HPDE6-E6E7 (cell line): ENCODE data around the gene C3orf38.
"Not testable (repeated sequence)": the region's sequence is repeated elsewhere in the genome, so short reads cannot be mapped to it uniquely, and the experiment has no call there.

Experiments
- DNase-seq: peaks from one replicate; pipeline ENCODE4 v3.0.0; 2011; ENCODE audit warnings: missing footprints; ENCODE audit errors: extremely low spot score

Gene C3orf38

DNA sequence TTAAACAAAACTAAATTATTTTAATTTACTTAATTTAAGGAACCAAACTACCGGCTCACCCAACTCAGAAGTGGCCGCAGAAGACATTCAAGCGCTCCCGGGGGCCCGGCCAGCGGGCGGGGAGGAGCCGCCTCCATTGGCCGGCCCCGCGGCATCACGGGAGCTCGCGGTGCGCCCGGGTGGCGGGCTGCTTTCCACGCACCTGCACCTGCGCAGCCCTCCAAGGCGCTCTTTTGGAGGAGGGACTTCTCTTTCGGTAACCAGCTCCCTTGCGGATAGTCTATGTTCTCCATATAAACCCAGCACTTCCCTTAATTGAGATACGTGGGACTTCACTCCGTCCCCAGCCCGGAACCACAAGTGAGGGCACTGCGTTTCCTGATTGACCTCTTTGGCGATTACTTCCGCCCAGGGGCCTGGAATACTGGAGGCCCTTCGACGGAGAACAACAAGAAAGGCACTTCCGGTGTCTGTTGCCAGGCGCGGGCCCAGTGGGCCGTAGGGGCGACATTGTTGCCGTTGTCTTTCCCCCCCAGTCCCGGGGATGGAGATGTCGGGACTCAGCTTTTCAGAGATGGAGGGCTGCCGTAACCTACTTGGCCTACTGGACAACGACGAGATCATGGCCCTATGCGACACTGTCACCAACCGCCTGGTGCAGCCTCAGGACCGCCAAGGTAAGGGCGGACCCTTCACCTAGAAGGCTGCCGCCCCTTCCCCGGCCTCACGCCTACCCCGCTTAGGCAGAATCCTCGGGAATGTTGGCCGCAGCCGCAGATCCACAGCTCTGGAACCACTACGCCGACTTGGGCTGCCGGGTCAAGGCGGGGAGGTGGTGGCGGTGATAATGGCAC lies at the start of gene C3orf38:
TSS of gene C3orf38 (plus strand) at position 451 of the 854 bp plus-strand sequence. CDS start at position 545, 94 bp downstream.
- peak; percentile 64 for DNase-seq

DNA sequence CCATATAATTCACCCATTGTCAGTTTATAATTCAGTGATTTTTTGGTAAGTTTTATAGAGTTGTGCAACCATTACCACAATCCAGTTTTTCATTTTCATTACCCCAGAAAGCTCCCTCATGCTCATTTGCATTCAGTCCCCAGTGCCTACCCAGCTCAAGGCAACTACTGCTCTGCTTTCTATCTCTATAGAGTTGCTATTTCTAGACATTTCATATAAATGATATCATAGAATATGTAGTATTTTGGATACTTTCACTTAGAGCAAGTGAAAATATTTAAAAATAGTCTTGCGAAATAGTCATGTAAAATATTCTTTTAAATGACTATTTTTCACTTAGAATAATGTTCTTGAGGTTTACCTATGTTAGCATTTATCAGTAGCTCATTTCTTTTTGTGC lies 48.6 kb upstream of the C3orf38 start:
- DNase-seq: no peak

- no peak for DNase-seq
These were observed 44.4 kb upstream of the C3orf38 start for GRCh38 chr3:88105325-88105724.

DNA sequence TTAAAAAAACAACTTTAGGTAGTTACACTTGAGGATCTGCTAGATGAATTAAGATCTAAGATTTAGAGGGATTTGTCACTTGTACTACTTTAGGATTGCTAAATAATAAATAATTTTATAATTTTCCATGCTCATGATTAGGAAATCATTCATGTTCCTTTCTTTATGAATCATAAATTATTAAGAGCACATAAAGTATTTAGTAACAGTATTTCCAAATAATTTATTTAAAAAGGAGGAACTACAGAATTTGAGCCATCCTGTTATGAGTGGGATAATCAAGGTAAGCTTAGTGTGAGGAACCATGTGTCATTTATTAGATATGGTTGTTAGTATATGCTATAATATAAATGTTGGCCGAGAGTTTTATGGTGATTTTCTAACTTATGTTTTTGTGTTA lies 37.5 kb upstream of the C3orf38 start:
- no peak for DNase-seq

- DNase-seq: peak; percentile 22
These were observed 36.2 kb upstream of the C3orf38 start for GRCh38 chr3:88113311-88114162.

- no peak for DNase-seq
These were observed 34.7 kb upstream of the C3orf38 start for GRCh38 chr3:88114878-88115549.

GRCh38 chr3:88117683-88118082 lies 32.1 kb upstream of the C3orf38 start:
- DNase-seq: no peak

GRCh38 chr3:88118603-88119002 lies 31.2 kb upstream of the C3orf38 start:
- not testable (repeated sequence) for DNase-seq

GRCh38 chr3:88123526-88123925 lies 26.2 kb upstream of the C3orf38 start:
- no peak for DNase-seq

DNA sequence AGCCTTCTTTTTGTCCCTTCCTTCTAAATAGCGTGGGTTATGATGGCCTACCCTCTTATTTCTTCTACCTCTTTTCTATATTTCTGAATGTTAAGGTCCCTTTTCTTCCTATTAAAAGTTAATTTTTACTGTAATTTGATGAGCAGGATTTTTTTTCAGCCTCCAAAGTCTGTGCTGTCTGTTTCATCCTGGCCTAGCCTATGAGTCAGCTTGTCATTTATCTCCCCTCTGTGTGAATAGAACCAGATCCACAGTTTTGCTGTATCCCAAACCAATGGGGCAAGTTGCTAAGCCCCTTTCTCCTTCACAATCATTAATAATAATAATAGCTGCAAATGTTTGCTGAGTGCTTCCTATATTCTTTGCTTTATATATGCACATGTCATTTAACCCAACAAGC lies 18.1 kb upstream of the C3orf38 start:
- no peak for DNase-seq

DNA sequence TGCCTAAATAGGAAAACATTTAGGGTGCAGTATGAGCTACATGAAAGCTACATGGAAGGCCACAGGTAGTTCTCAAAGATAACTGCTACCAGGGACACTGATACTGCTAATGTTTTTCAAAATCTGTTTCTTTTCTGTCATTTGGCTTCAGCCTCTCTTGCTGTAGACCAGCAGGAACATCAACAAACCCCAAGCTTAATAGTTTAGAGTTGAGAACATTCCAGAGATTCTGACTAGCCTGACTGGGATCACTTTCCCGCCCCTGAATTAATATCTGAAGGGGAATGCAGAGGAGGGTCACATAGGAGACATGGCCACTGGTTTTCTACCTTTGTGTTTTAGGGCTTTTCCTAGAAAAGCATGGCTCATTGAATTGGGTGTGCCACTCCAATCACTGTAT lies 16.9 kb upstream of the C3orf38 start:
- DNase-seq: no peak

DNA sequence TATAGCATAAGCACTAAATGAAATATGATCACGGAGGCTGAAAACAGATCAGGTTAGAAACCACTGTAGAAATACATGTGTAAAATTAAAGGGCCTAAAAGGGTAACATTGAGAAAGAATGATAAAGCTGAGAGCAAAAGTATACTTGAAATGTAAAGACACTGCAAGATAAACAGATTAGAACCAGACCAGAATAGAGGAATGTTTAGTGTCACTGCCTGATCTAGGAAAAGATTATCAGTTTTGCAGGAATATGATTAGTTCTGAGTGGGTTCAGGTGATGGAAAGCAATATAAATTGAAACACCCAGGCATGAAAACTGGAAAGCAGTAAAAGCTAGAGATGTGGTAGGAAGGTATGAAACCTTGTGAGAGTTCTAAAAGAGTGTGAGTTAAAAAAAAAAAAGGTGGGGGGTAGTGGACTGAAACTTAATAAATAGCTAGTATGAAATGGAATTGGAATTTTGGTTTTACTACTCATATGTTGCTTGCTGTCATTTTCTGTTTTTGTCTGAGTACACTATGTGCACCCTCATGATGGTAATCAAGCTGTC lies 16.0 kb upstream of the C3orf38 start:
- no peak for DNase-seq

DNA sequence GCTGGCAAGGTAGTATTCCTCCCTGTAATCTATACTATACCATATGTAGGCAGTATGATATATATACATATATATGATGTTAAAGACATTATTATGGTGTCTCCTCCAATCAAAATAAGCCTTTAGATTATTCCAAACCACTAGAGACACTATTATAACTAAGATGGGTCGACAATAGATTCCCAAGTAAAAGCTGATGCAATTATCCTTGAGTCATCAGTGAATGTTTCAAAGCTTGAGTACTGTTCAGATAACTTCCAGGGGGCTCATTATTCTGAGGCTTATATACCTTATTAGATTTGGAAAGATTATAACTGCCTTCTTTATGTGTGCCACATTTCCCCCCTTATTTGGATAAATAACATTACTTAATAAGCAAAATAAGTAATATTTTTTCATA lies 11.9 kb upstream of the C3orf38 start:
- peak; percentile 15 for DNase-seq

GRCh38 chr3:88141458-88142083 lies 8.2 kb upstream of the C3orf38 start:
- no peak for DNase-seq

DNA sequence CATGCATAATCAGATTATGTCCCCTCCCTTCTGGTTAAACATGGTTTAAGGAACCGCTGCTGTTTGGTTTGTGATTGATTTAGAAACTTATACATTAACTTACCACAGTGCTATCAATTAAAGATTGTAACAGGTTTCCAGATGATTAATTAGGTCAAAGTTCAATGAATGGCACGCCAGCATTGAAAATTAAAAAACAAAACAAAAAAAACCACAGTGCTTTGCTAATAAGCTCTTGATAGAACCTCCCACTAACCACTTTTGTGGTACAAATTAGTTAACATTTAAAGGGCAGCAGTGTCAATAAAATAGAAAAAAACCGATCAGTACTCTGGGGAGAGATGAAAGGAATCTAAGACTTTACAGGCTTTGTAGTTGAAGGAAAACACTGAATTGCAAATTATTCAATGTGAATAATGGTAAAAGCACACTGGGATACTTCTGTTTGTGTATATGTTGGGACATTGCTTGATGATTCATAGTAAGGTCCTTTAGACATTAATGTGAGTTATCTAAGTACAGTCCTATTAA lies 7.6 kb upstream of the C3orf38 start:
- DNase-seq: no peak

DNA sequence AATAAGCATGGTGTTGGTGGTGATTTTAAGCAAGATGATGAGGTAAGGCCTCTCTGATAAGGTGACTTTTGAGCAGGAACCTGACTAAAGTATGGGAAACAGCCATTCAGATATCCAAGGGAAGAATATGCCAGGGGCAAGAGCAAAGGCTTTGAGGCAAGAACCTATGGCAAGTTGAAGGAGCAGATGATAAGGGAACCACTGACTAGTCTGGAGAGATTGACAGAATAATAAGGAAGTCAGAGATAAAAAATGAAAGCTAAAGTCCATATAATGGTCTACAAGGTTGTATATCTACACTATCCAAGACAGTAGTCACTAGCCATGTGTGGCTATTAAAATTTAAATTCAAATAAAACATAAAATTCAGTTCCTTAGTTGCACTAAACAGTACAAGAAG lies 2.5 kb upstream of the C3orf38 start:
- DNase-seq: no peak

GRCh38 chr3:88148651-88149050 lies 1.1 kb upstream of the C3orf38 start:
- DNase-seq: no peak

DNA sequence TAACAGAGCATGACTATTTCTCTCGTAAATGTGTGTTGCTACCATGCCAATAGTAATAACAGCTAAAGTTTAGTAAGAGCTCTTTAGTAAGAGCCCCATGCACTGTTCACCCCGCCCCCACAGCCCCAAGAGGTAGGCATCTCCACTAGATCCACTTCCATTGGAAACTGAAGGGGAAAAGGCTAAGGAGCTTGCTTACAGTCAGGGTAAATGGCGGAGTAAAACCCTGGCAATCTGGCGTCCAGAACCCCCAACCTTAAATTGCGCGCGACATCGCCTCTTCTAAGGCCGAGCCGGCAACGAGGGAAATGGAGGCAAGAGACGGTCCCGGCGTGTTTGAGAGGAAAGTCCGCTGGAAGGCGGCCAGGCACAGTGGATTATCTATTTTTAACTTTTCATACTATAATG lies 654 bp upstream of the C3orf38 start:
- DNase-seq: no peak

DNA sequence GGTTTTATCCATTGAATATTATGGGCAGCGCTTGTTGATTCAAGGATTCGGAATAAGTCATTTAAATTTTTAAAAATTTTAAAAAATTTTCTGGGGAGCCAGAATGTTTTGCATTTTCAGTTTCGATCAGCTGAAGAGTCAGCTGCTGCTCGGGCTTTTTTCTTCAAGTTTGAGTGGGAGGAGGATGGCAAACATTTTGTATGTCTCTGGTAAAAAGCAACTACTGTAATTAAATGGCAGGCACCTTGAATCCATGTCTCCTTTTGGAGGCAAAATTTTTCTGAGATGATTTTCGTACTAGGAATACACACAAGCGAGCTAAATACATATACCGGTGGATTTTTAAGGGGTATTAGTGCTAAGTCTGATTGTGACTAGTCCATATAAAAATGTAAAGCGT lies 612 bp downstream of the C3orf38 start:
- DNase-seq: no peak

DNA sequence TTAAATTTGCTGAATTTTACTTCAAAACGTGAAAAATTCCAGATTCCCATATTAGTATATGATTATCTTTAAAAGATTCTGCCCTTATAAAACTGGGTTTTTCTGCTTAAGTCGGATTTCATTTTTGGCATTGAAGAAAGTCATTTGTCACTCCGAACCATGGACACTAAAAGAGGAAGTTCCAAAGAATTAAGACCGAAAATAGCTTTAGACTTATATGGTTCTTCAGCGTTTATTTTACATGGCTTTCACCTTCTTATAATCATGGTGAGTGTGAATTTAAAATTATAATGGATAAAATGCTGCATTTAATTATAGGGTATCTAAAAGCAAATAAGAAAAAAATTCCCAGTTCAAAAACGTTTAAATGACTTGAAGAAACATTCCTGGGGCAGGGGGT lies 1.0 kb downstream of the C3orf38 start:
- DNase-seq: no peak

- no peak for DNase-seq
These were observed 1.6 kb downstream of the C3orf38 start for GRCh38 chr3:88151358-88151757.
